Activated T-cell treated with anti-CD3 and anti-CD28 coated beads, Interleukin-2, amount 50 U/mL, for 4 hours (primary cell): ENCODE results near the gene QARS1. TPM values are rescaled to one million over a fixed set of nuclear protein-coding genes. Genes with fewer than 3 reads are reported as not detected.
A peak's percentile ranks its signal among the peaks of the same experiment; 100 is the strongest.

Experiments used
- ATAC-seq, 2 donors: fragments of 200-7000 bp; cut with Tn5 transposase; one replicate each; pipeline ENCODE4 v1.10.0; 2021
- DNase-seq: peaks from one replicate; pipeline ENCODE4 v3.0.0-alpha.2; 2020
- H3K27me3 Mint-ChIP-seq: one replicate; pipeline ENCODE4 v1.8.0; 2021; ENCODE audit warnings: low read depth, mixed read lengths
- H3K36me3 Mint-ChIP-seq: one replicate; pipeline ENCODE4 v1.8.0; 2022; ENCODE audit warnings: mixed read lengths; ENCODE audit not compliant: insufficient read depth
- H3K4me1 Mint-ChIP-seq: one replicate; pipeline ENCODE4 v1.8.0; 2021; ENCODE audit warnings: low read depth, mixed read lengths
- H3K4me3 Mint-ChIP-seq: one replicate; pipeline ENCODE4 v1.8.0; 2021; ENCODE audit warnings: mild to moderate bottlenecking, moderate library complexity, mixed read lengths
- H3K9me3 Mint-ChIP-seq: one replicate; pipeline ENCODE4 v1.8.0; 2021; ENCODE audit warnings: mixed read lengths
- total RNA-seq, 3 donors: library from RNA; stranded (reverse); gene quantifications; one replicate each; pipeline ENCODE4 v1.2.1, GENCODE V29; 2021

The QARS1 gene
- total RNA-seq, 3 donors from 2014 or later = 216 to 228 (median 228) TPM

DNA sequence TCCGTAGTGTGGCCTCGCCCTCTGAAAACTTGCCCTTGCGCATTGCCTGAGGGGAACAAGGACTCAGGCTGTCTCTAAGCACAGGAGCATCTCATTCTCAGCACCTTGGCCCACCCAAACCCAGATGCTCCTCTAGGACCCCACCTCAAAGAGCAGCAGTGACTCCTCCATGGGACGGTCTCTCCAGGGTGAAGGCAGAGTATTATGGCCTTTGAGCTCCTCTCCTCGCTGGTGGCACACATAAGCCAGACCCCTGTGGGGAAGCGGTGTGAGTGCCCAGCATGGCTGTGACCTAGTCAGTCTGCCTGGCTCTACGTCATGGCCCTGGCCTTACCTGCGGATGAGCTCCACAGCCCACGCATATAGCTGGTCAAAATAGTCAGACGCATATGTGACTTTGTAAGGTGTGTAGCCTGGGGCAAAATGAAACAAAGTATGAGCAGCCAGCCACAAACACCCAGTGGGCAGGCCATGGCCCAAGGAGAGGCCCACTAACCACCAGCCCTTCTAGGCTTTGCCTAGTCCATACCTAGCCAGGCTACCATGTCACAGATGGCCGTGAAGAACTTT lies 4.4 kb downstream of the QARS1 start:
- ATAC-seq (no peak), DNase-seq (no peak)
- Mint-ChIP-seq H3K4me1 (peaks cover 25% of the 10 kb centered on the region), H3K27me3 (no peaks in the 10 kb centered on the region), H3K9me3 (no peaks in the 10 kb centered on the region), H3K36me3 (peaks cover 28% of the 10 kb centered on the region), H3K4me3 (no peak overlapping the region)

DNA sequence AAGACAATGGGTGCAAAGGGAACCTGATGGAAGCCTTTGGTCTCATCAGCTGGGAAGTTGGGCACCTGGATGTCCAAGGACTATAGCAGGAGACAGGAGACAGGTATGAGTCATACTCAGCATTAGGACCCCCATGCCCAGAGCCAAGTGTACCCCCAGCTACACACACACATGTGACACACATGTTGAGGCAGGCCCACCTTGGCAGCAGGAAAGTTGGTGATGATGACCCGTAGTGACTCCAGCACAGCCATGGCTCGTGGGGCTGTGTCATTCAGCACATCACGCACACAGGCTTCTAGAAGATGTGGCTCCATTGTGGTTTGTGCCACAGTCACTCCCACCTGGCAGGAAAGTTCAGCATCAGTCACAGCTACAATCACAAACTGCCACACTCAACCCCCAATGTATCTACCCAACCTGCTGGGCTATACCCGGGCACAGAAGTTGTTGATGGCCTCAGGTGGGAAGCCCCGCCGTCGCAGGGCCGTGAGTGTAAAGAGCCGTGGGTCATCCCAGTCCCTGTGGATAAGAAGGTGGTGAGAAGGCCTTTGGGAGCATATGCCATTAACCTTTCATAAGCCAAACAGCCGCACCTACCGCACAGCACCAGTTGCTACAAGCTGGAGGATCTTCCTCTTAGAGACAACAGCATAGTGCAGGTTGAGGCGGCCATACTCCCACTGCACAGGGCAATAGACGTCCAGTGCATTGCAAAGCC lies 5.5 kb downstream of the QARS1 start:
- DNase-seq = no peak
- ATAC-seq = no peak
- Mint-ChIP-seq H3K4me1 (peaks cover 23% of the 10 kb centered on the region), H3K4me3 (no peak overlapping the region), H3K27me3 (no peaks in the 10 kb centered on the region), H3K36me3 (peaks cover 28% of the 10 kb centered on the region), H3K9me3 (no peaks in the 10 kb centered on the region)

DNA sequence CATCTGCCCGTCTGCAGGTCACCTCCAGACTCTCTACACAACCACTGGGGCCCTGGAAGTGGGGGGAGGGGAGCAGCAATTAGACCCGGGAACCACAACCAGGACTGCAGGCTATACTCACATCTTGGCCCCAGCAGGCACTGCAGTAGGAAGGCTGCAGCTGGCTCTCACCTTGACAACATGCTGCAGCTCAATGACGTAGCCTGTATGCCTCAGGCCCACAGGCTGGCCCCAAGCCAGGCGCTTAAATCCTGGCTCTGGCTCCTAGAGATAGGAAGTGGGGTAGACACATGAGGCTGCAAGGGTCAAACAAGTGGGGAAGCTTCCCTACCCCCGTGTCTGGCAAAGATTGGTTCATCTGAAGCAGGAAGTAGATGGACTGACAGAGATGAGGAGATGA lies 6.1 kb downstream of the QARS1 start:
- Mint-ChIP-seq H3K27me3 (no peaks in the 10 kb centered on the region), H3K36me3 (peaks cover 28% of the 10 kb centered on the region), H3K9me3 (no peaks in the 10 kb centered on the region), H3K4me3 (no peak overlapping the region), H3K4me1 (peaks cover 16% of the 10 kb centered on the region)
- ATAC-seq (no peak), DNase-seq (no peak)

DNA sequence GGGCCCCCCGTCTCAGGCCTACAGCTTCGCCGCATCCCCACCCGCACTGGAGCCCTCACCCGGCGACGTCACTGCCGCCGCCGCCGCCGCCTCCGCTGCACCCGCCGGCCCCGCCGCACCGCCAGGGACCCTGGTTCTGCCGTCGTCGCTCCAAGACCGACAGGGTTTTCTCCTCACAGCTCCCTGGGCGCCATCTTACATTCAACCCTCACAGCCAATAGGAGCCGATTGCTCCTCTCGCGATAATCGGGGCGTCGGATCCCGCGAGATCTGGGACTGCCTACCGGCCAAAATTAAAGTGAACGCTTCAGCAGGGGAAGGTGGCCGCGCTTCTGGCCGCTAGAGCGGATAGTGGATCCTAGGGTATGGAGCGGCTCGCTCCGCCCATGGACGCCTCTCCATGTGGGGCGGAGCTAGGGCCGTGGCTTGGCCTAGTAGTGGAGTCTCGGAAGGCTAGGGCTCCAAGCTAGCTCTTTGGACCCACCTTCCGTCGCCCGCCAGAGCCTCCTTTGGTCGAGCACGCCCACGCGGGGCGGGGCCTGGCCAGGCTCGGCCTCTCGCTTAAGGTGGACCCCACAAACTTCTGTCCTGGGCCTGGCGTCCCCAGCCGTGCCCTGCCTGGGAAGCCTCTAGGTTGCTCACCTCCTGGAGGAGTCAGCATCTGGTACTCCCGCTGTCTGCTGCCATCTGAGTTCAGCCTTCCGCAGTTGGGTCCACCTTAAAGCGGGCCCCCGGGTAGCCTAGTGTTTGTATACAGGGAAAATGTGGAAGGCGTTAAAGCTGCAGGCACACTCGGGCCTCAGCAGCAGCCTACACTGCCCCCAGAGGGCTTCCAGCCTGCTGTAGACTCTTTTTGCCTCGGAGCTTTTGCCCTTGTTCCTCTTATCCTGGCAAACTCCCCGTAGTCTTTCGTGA lies 10.4 kb downstream of the QARS1 start, which contains the start of gene QRICH1:
Gene QRICH1, minus strand, starts transcription at position 219 of the 915 bp plus-strand sequence. CDS start 17,054 bp downstream, outside the sequence.
- ATAC-seq (peak; percentile 86 to 87), DNase-seq (peak; percentile 95)
- Mint-ChIP-seq H3K9me3 (no peaks in the 10 kb centered on the region), H3K36me3 (peaks cover 19% of the 10 kb centered on the region), H3K4me1 (peaks cover 43% of the 10 kb centered on the region), H3K27me3 (no peaks in the 10 kb centered on the region), H3K4me3 (peak within 1 kb of the TSS; percentile 89)

DNA sequence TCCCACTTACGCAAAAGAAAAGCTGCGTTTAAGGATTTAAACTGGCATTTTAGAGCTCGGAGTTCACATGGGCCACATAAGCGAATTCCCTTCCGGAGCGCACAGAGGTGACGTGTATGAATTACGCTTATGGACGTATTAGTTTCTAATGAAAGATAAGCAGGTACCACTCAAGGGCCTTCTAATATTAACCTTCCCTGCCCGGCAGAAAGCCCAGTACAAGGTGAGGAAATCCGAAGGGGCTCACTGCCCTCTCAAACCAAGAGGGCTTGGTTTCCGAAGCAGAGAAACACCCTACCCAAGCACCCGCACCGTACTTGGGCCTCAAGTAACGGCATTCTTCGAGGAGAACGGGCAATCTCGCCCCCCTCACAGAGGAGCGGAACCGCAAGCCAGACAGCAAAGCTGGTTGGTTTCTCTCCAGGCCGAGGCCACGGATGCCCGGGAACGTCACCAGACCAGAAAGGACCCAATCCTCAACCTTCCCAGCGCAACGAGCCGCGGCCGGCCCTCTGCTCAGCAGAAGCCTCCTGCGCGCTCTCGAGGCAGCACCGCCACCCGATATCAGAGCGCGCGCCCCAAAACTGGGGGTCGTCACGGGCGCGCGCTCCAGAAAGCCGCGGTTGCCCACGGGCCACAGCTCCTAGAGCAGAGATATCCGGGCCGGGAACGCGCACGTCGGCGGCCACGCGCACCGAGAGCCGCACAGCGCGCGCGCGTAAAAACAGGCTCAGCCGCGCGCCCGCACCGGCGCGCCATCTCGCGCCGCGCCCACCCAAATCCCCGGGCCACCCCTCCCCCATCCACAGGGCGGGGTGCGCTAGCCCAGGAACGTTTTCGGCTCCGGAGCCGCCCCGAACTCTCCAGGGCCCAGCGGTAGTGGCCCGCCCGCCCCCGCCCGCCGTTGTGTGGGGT lies 11.4 kb downstream of the QARS1 start:
- Mint-ChIP-seq H3K36me3 (peaks cover 14% of the 10 kb centered on the region), H3K9me3 (no peaks in the 10 kb centered on the region)

DNA sequence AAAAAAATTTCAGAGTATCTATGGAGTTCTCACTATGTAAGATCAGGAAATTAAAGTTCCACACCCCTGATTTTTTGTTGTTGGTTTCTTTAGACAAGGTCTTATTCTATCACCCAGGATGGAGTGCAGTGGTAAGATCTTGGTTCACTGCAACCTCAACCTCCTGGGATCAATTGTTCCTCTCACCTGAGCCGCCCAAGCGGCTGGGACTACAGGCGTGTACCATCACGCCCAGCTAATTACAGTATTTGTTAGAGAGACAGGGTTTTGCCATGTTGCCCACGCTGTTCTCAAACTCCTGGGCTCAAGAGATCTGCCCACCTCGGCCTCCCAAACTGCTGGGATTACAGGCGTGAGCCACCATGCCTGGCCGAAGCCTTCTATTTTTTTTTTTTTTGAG lies 23.1 kb downstream of the QARS1 start:
- Mint-ChIP-seq H3K4me1 (peaks cover 10% of the 10 kb centered on the region), H3K27me3 (no peaks in the 10 kb centered on the region), H3K9me3 (no peaks in the 10 kb centered on the region), H3K36me3 (peaks cover 8% of the 10 kb centered on the region), H3K4me3 (no peak overlapping the region)
- no peak for DNase-seq
- no peak for ATAC-seq

More for the DNA sequence above, 11.4 kb downstream of the QARS1 start:
- ATAC-seq = peak; percentile 47 to 51
- no peaks in the 10 kb centered on the region for H3K27me3 Mint-ChIP-seq
- peak overlapping the region; percentile 89 for H3K4me3 Mint-ChIP-seq
- H3K4me1 Mint-ChIP-seq = peaks cover 44% of the 10 kb centered on the region
- DNase-seq = peak; percentile 74

DNA sequence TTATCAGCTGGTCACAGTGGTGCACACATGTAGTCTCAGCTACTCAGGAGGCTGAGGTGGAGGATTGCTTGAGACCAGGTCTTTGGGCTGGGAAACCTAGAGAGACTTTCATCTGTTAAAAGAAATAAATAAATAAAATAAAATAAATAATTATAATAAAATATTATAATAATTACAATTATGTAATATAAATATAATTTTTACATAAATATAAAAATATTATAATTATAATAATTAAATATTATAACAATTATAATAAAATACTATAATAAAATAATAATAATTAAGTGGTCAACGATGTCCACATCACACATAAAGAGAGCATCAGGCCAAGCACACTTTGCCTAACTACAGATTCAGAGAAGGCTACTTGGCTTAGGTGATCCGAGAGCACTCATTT lies 25.3 kb downstream of the QARS1 start:
- no peaks in the 10 kb centered on the region for H3K9me3 Mint-ChIP-seq
- DNase-seq = no peak
- peaks cover 10% of the 10 kb centered on the region for H3K4me1 Mint-ChIP-seq
- H3K4me3 Mint-ChIP-seq = no peak overlapping the region
- peaks cover 10% of the 10 kb centered on the region for H3K36me3 Mint-ChIP-seq
- no peaks in the 10 kb centered on the region for H3K27me3 Mint-ChIP-seq
- no peak for ATAC-seq

DNA sequence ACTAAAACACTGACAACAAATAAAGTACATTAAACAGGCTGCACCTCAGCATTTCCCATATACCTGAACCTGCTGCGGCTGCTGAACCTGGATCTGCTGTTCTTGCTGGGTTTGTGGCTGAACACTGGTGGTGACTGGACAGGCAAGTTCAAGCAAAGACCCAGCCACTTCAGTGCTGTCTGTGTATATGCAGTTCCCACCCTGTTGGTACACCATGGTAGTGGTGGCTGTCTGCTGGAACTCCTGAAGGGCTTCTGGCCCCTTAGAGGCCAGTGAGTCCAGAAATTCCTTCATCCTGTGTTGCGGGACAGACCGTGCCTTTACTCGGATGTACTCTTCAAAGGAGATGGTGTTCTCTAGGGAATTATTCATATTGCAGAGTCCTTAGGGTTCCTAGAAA lies 27.9 kb downstream of the QARS1 start:
- Mint-ChIP-seq H3K36me3 (peaks cover 22% of the 10 kb centered on the region), H3K27me3 (no peaks in the 10 kb centered on the region), H3K4me1 (peaks cover 7% of the 10 kb centered on the region), H3K9me3 (no peaks in the 10 kb centered on the region), H3K4me3 (no peak overlapping the region)
- DNase-seq (no peak), ATAC-seq (no peak)

DNA sequence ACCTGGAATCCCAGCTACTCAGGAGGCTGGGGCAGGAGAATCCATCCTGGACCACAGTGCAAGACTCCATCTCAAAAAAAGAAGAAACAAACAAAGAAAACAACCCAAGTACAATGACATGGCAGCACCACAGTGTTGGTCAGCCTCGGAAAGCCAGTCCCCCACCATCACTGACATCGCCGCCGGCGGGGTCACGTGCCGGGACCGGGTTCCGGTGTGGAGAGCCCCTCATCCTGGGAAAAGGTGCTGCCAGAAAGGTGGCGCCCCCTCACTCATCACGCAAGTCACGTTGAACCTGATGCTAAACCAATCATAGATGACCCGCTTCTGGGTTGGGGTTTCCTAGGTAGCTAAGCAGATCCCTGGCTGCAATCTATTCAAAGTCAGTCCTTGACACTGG lies 28.4 kb downstream of the QARS1 start:
- Mint-ChIP-seq H3K4me1 (peaks cover 4% of the 10 kb centered on the region), H3K9me3 (no peaks in the 10 kb centered on the region), H3K36me3 (peaks cover 22% of the 10 kb centered on the region), H3K4me3 (no peak overlapping the region), H3K27me3 (no peaks in the 10 kb centered on the region)
- ATAC-seq (no peak), DNase-seq (no peak)

DNA sequence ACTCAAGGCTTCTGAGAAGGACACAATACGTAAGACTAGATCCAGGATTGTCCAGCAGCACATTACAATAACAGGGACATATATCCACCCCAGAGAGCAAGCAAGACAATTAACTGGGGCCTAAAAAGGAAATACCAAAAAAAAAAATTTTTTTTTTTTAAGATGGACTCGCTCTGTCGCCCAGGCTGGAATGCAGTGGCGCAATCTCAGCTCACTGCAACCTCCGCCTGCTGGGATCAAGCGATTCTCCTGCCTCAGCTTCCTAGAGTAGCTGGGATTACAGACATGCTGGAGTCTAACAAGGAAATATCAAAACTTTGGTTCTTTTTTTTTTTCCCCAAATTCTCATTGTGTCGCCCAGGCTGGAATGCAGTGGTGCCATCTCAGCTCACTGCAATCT lies 46.5 kb downstream of the QARS1 start:
- DNase-seq = no peak
- Mint-ChIP-seq H3K4me3 (no peak overlapping the region), H3K36me3 (peaks cover 15% of the 10 kb centered on the region), H3K9me3 (no peaks in the 10 kb centered on the region), H3K27me3 (no peaks in the 10 kb centered on the region), H3K4me1 (no peaks in the 10 kb centered on the region)
- ATAC-seq = no peak

DNA sequence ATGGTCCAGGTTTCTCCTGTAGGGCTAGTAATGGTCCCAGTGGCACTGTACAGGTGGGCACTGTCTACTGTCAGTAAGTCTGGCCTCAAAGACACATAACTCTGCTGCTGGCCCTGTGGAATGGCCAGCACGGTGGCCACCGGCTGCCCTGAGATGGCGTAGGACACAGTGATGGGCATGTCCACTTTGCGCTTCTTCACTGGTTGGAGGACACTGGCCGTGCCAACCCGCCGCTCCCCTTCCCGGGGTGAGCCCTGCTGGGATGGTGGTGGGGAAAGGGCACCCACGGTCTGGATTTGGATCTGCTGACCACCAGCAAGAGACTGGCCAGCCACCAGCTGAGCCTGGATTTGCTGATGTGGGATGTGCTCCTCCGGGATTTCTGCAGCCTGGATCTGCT lies 47.3 kb downstream of the QARS1 start:
- ATAC-seq (no peak), DNase-seq (no peak)
- peaks cover 3% of the 10 kb centered on the region for H3K4me1 Mint-ChIP-seq
- H3K4me3 Mint-ChIP-seq = no peak overlapping the region
- no peaks in the 10 kb centered on the region for H3K27me3 Mint-ChIP-seq
- no peaks in the 10 kb centered on the region for H3K9me3 Mint-ChIP-seq
- H3K36me3 Mint-ChIP-seq = peaks cover 19% of the 10 kb centered on the region

DNA sequence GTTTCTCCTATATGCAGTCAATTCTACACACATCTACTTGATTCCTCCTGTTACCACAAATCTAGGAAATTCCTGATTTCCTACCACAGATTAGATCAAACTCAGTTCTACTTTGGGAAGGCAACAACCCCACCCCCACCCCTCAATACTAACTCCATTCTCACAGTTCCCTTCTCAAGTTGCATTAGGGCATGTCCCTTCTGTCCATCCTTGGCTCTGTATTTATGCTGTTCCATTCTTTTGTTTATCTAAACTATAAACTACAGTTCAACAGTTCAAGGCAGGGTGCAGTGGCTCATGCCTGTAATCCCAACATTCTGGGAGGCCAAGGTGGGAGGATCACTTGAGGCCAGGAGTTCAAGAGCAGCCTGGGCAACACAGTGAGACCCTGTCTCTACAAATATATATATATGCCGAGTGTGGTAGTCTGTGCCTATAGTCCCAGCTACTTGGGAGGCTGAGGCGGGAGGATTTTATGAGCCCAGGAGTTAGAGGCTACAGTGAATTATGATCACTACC lies 50.2 kb downstream of the QARS1 start:
- Mint-ChIP-seq H3K9me3 (no peaks in the 10 kb centered on the region), H3K36me3 (peaks cover 29% of the 10 kb centered on the region), H3K4me3 (no peak overlapping the region), H3K27me3 (no peaks in the 10 kb centered on the region), H3K4me1 (peaks cover 14% of the 10 kb centered on the region)
- ATAC-seq = no peak
- DNase-seq = no peak

DNA sequence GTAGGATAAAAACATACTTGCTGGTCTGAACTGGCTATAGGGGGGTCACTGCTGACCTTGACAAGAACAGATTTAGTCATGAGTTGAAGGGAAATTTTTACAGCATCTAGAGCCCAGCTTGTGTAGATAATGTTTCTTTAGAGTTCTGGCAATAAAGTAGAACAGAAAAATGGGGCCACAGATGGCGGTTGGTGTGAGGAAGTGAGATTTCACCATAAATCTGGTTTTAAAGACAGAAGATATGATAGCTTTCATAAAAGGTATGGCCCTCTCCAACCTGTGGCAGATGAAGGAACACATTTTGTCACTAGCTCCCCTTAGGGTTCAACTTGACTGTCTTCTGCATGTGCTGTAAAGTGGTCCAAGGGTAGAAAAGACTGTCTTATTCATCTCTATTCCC lies 51.0 kb downstream of the QARS1 start:
- no peaks in the 10 kb centered on the region for H3K9me3 Mint-ChIP-seq
- DNase-seq = no peak
- ATAC-seq = no peak
- H3K27me3 Mint-ChIP-seq = no peaks in the 10 kb centered on the region
- H3K4me3 Mint-ChIP-seq = no peak overlapping the region
- peaks cover 29% of the 10 kb centered on the region for H3K36me3 Mint-ChIP-seq
- H3K4me1 Mint-ChIP-seq = peaks cover 14% of the 10 kb centered on the region
